ENCODE data around the gene SLC35F3. TPM values are rescaled to one million over a fixed set of nuclear protein-coding genes. Genes with fewer than 3 reads are reported as not detected.

SLC35F3 gene
- total and polyA plus RNA-seq, 9 of the 15 experiments (the other 6 are each of a cell fraction or from before 2014, with no cell fraction given) = 0.04 to 0.07 (median 0.04) TPM; not detected in 6

DNA sequence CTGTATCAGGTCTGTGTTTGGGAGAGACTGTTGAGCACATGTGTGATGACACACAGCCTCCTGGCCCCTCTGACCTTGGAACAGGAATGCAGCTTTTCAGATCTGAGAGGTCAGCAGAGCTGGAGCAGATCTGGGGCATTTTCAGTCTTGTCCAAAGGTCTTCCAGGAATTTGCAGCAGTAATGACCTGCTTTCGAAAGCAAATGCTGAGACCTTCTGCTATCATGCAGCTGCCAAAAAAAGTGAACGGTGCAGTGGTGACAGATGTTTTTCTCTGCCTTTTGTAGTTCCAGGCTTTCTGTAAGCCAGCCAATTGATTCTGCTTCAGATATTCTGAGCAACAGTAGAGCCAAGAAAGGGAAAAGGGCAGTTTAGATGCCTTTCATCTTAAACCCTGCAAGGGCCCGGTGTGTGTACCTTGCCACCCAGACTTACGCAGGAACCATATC, 331.0 kb downstream of the SLC35F3 start (continued):
- TF ChIP-seq, protein P1, sequence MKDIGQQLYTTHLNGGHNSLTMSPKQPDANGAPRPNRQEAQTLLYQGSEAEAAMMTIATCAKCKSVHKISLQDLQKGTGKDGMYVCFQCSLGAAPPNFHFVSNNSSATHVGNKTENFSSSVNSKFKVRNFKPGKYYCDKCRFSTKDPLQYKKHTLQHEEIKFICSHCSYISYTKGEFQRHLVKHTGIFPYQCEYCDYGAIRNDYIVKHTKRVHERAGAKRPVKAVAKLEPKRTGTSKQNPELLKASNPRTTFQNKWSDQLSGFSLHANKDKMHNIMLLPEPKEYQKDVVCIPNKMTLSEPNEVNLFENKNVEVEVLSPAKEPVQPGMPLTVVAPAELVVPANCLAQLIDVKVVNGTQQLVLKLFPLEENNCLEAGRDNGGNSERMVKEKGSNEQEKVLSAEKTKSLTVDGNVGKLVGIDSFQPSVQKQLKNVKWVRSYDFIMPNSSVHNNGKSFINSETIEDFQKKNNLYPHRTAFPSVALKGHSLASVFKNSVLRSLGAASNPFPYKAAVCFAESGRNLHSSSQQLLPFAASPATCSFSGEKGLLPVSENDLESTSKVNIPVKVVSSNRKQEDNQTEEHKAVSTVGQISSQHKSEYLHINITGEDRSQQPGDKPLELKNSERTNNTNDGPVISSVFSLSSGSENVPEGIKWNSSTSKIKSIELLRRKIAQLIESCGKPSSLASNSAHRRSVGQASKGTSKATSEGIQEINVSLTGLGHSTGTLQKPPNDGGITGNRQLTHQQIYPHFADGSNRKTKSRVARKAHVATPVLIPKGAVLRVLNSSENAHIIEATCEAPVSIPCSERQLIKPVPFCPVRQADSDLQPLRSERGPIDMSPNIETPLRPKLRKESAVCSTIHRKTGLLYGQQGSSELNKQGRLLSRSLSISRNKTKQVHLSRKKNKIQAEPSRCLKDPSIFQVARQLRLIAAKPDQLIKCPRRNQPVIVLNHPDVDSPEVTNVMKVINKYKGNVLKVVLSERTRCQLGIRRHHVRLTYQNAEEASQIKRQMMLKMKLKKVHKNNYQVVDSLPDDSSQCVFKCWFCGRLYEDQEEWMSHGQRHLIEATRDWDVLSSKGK (CRISPR knock-in tag; IDR thresholded peaks at IDR 0.05) = no peak

DNA sequence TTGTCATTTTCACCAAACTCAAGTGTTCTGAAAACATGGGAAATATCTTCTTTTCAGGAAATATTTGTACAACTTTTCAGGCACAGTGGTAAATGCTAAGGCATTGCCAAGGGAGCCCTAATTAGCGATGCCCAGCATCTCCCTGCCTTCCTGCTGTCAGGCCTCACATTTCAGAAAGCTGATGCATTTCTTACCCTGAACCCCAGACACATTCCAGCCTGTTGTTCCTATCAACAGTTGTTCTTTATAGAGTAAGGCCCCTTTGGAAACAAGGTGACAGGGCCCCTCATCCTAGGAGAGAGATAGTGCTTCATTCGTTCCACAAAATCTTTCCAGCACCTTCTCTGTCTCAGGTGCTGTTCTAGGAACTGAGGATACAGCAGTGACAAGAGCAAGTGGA, 332.9 kb downstream of the SLC35F3 start:
- FAIRE-seq (no peak), DNase-seq (ENCODE audit: extremely low read depth in 1 of 4, low spot score in 3 of 4) (no peak), ATAC-seq (no peak)
- no peaks in the 10 kb centered on the region for H3K79me2 ChIP-seq (ENCODE audit: control insufficient read depth, insufficient read depth, low read length)
- no peak overlapping the region for H3K9ac ChIP-seq (ENCODE audit: insufficient read depth in 1 of 2, low read depth in 2 of 2, low read length in 2 of 2)
- no peak overlapping the region for H3K4me3 ChIP-seq
- 0% methylated on average over 2 of the region's 2 CpGs for WGBS (ENCODE audit: insufficient coverage, low coverage, missing lambda C conversion rate)
- intact Hi-C loops (cut with micrococcal nuclease) = no loop called here
- no peaks in the 10 kb centered on the region; a peak in 1 of 5 replicates for H3K4me1 ChIP-seq (replicated peaks in 1 of 2; ENCODE audit: control insufficient read depth in 2 of 2, insufficient read depth in 2 of 2, low read length in 2 of 2)
- ChIA-PET POLR2A (no interaction called here), CTCF (ENCODE audit: low intra/inter-chr PET ratio) (no interaction called here)
- H3K36me3 ChIP-seq (ENCODE audit: control insufficient read depth, insufficient read depth, low read length) = no peaks in the 10 kb centered on the region
- H4K20me1 ChIP-seq (replicated peaks; ENCODE audit: control insufficient read depth, insufficient read depth, low read length) = no peaks in the 10 kb centered on the region
- no peaks in the 10 kb centered on the region for H3K9me1 ChIP-seq (ENCODE audit: control insufficient read depth, insufficient read depth, low read length)
- in situ Hi-C loops (cut with MboI) = no loop called here
- no TSS peak for BruUV-seq (replicated peaks)
- H3K4me2 ChIP-seq (ENCODE audit: insufficient read depth, low read length) = no peak overlapping the region
- peaks cover 9 to 22% of the 10 kb centered on the region in 2 experiments; a peak in 4 of 5 replicates for H3K27me3 ChIP-seq (ENCODE audit: control insufficient read depth in 2 of 2, insufficient read depth in 2 of 2, low read length in 2 of 2)
- no peak overlapping the region for H3K27ac ChIP-seq (ENCODE audit: extremely low read depth, low read depth, low read length)
- no peaks in the 10 kb centered on the region for H3K9me3 ChIP-seq (replicated peaks; ENCODE audit: control insufficient read depth, insufficient read depth, low read depth, low read length)
- no peak overlapping the region for H2AFZ ChIP-seq (ENCODE audit: low read depth, low read length)
- TF ChIP-seq RAD21 (CRISPR knock-in tag; conservative IDR thresholded peaks at IDR 0.05 in 1 of 2, IDR thresholded peaks at IDR 0.05 in 1 of 2) (no peak), CXXC5 (CRISPR knock-in tag; IDR thresholded peaks at IDR 0.05) (no peak), CAMTA2 (CRISPR knock-in tag; conservative IDR thresholded peaks at IDR 0.05) (no peak), RAD51 (IDR thresholded peaks at IDR 0.05; ENCODE audit: borderline replicate concordance, low read depth) (no peak), BHLHE40 (IDR thresholded peaks at IDR 0.05; ENCODE audit: low read length) (no peak)
- TF ChIP-seq, protein P2, sequence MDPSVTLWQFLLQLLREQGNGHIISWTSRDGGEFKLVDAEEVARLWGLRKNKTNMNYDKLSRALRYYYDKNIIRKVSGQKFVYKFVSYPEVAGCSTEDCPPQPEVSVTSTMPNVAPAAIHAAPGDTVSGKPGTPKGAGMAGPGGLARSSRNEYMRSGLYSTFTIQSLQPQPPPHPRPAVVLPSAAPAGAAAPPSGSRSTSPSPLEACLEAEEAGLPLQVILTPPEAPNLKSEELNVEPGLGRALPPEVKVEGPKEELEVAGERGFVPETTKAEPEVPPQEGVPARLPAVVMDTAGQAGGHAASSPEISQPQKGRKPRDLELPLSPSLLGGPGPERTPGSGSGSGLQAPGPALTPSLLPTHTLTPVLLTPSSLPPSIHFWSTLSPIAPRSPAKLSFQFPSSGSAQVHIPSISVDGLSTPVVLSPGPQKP (CRISPR knock-in tag; IDR thresholded peaks at IDR 0.05) = no peak
- TF ChIP-seq, protein P3, sequence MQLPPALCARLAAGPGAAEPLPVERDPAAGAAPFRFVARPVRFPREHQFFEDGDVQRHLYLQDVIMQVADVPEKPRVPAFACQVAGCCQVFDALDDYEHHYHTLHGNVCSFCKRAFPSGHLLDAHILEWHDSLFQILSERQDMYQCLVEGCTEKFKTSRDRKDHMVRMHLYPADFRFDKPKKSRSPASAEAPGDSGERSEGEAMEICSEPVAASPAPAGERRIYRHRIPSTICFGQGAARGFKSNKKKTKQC (CRISPR knock-in tag; IDR thresholded peaks at IDR 0.05) = no peak

Measured in K562 (cell line).